ENCODE data around the gene MMD. TPM values are rescaled to one million over a fixed set of nuclear protein-coding genes. Genes with fewer than 3 reads are reported as not detected.
"Not testable (repeated sequence)": the region's sequence is repeated elsewhere in the genome, so short reads cannot be mapped to it uniquely, and the experiment has no call there.

Gene MMD
- 33.1 and 57.5 TPM in 2 replicates for total RNA-seq

GRCh38 chr17:55421179-55421934, at the start of gene MMD:
Gene MMD (minus strand): TSS chr17:55421835. CDS start chr17:55421695, 140 bp downstream.
- DNase-seq (ENCODE audit: low read depth), result no peak

GRCh38 chr17:55466671-55467070, 45.0 kb upstream of the MMD start:
- peak; percentile 90 for DNase-seq (ENCODE audit: low read depth)

- not testable (repeated sequence) for DNase-seq (ENCODE audit: low read depth)
Observed at GRCh38 chr17:55465771-55466170, 44.1 kb upstream of the MMD start.

GRCh38 chr17:55463600-55463999, 42.0 kb upstream of the MMD start:
- DNase-seq (ENCODE audit: low read depth), result no peak

- DNase-seq (ENCODE audit: low read depth), result no peak
Observed at GRCh38 chr17:55462711-55463110, 41.1 kb upstream of the MMD start.

GRCh38 chr17:55462234-55462633, 40.6 kb upstream of the MMD start:
- no peak for DNase-seq (ENCODE audit: low read depth)

GRCh38 chr17:55458978-55459377, 37.3 kb upstream of the MMD start:
- DNase-seq (ENCODE audit: low read depth), result peak; percentile 96

GRCh38 chr17:55458287-55458900, 36.8 kb upstream of the MMD start:
- no peak for DNase-seq (ENCODE audit: low read depth)

GRCh38 chr17:55456307-55457240, 34.9 kb upstream of the MMD start:
- DNase-seq (ENCODE audit: low read depth), result no peak

GRCh38 chr17:55454906-55455474, 33.4 kb upstream of the MMD start:
- DNase-seq (ENCODE audit: low read depth), result peak; percentile 84

- DNase-seq (ENCODE audit: low read depth), result no peak
Observed at GRCh38 chr17:55453839-55454557, 32.4 kb upstream of the MMD start.

- peak; percentile 54 for DNase-seq (ENCODE audit: low read depth)
Observed at GRCh38 chr17:55452139-55452790, 30.6 kb upstream of the MMD start.

- DNase-seq (ENCODE audit: low read depth), result no peak
Observed at GRCh38 chr17:55451758-55452138, 30.1 kb upstream of the MMD start.

GRCh38 chr17:55451203-55451641, 29.6 kb upstream of the MMD start:
- DNase-seq (ENCODE audit: low read depth), result no peak

GRCh38 chr17:55450232-55450825, 28.7 kb upstream of the MMD start:
- no peak for DNase-seq (ENCODE audit: low read depth)

- no peak for DNase-seq (ENCODE audit: low read depth)
Observed at GRCh38 chr17:55448681-55449080, 27.0 kb upstream of the MMD start.

GRCh38 chr17:55446581-55447205, 25.1 kb upstream of the MMD start:
- DNase-seq (ENCODE audit: low read depth), result peak; percentile 57

- peak; percentile 39 for DNase-seq (ENCODE audit: low read depth)
Observed at GRCh38 chr17:55446004-55446403, 24.4 kb upstream of the MMD start.

GRCh38 chr17:55444471-55445441, 23.1 kb upstream of the MMD start:
- peak; percentile 96 for DNase-seq (ENCODE audit: low read depth)
